LHCN-M2 (cell line): ENCODE data around the gene FAM111A. TPM values are rescaled to one million over a fixed set of nuclear protein-coding genes. Genes with fewer than 3 reads are reported as not detected.

Source experiments
- DNase-seq: peaks from one replicate; pipeline ENCODE4 v3.0.0-alpha.2; 2012; ENCODE audit warnings: low read depth
- total RNA-seq: library from RNA; depleted of rRNA; stranded (reverse); fragments of >200 nt; gene quantifications from 2 replicates; pipeline ENCODE4 v1.2.3, GENCODE V29; 2014

FAM111A gene
- total RNA-seq, 1 experiment from 2014 or later: 80.8 TPM

DNA sequence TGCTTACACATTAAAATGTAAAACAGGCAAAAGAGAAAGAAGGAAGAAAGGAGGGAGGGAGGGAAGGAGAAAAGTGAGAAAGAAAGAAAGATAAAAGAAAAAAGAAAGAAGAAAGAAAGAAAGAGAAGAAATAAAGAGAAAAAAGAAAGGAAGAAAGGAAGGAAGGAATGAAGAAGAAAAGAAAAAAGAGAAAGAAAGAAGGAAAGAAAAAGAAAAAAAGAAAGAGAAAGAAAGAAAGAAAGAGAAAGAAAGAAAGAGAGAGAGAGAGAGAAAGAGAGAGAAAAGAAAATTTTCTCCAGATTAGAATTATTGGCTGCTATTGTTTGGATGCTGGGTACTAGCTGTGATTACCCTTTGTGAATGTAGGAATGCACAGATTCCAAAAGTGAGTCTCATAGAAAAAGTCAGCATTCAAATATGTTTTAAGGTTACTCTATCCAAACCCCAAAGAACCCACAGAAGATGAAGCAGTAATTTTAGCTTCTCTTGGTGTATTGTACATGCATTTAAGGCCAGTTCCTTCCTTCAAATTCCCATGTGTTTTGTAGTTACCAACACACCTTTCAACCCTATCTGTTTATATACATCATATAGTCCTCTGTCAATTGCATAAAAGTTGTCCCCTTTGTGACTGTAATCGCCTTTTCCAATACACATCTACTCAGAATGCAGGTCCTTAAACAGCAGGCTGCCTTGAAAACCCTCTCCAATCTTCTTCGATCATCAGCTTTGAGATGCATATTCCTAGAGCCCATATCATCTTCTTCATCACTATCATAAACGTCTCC, 789 bp upstream of the FAM111A start:
- peak; percentile 55 for DNase-seq

DNA sequence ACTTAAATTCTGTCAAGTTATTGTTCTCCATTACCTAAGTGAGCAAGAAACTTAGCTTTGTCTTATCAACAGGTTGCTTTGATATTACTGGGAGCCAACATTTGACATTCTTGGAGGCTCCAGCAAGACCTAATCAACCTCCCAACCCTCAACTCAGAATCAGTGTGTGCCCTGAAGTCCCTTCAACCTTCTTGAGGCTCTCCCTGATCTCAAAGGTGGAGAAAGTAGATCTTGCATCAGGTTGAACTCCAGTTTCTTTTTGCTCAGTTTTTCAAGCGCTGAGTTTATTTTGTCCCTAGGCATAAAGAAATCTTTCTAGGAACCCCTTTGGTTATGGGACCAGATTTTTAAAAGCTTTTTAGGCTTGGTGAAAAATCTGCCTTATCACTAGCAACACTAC, 1.4 kb downstream of the FAM111A start:
- peak; percentile 5 for DNase-seq

DNA sequence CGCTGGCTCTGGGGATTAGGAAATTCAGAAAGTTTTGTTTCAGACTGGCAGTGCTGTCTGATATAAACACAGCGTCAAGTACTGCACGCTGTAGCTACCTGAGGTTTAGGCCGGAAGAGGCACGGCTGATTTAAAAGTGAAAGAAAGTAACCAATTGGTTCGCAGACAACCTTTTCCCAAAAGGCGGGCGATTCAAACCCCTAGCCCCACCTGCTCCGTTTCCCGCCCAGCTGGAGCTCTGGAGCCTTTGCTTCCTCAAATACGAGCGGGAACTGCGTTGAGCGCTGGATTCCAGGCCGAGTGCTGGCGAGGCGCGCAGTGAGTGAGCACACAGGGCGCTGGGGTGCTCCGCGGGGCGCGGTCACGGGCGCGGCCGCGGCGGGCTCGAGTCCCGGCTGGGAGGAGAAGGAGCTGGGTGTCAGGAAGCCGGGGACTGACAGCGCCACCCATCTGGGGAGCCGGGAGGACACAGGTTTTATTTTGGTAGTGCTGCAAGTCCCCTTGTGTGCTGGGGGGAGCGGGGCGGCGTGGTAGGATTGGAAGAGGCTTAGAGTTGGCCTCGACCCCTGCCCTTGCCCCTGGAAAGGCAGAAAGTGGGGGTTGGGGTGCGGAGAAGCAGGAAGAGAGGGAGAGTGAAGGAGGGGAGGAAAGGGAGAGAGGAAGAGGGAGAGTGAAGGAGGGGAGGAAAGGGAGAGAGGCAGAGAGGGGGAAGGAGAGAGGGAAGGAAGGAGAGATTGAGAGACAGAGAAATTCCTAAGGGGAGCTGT, 2.1 kb downstream of the FAM111A start:
- DNase-seq: peak; percentile 88

DNA sequence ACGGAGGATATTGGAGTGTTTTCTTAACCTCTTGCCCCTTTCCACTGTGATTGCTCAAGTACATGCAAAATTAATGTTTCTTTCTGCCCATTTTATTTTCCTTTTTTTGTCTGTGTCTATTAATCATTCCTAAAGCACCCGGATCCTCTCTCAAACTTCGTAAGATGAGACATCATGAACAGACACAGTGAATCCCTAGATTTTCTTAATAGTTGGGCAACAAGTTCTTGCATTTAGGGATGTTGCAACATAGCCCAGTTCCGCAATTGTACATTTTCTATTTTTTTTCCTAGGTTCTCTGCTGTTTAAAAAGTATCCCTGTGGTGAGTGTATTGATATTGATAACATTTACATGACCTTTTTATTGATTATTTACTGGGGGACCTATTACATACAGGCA, 2.9 kb downstream of the FAM111A start:
- DNase-seq: peak; percentile 69

DNA sequence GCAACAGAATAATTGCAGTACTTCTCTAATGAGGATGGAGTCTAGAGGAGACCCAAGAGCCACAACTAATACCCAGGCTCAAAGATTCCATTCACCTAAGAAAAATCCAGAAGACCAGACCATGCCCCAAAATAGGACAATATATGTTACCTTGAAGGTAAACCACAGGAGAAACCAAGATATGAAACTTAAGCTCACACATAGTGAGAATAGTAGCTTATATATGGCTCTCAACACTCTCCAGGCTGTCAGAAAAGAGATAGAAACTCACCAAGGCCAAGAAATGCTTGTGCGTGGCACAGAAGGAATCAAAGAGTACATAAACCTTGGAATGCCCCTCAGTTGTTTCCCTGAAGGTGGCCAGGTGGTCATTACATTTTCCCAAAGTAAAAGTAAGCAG, 9.1 kb downstream of the FAM111A start:
- no peak for DNase-seq

DNA sequence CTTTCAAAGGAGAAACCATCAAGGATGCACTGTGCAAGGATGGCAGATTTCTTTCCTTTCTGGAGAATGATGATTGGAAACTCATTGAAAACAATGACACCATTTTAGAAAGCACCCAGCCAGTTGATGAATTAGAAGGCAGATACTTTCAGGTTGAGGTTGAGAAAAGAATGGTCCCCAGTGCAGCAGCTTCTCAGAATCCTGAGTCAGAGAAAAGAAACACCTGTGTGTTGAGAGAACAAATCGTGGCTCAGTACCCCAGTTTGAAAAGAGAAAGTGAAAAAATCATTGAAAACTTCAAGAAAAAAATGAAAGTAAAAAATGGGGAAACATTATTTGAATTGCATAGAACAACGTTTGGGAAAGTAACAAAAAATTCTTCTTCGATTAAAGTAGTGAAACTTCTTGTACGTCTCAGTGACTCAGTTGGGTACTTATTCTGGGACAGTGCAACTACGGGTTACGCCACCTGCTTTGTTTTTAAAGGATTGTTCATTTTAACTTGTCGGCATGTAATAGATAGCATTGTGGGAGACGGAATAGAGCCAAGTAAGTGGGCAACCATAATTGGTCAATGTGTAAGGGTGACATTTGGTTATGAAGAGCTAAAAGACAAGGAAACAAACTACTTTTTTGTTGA, 9.8 kb downstream of the FAM111A start:
- DNase-seq: no peak

DNA sequence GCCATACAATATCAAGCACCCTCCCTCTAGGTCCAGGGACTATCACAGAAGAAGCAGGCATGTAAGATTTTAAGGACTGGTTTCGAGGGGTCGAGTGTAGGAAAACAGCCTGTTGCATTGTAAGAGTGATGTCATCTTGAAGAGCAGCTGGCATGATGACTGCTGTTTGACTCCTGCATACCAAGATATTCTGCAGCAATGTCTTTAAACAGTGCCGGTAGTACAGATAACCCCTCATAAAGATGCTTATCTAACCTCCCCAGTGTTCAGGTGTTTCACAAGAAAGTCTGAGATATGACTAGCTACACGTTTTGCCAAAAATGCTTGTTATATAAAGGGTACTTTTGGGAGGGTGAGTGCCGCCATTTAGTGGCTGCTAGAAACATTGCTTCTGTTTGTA, 12.0 kb downstream of the FAM111A start:
- DNase-seq: peak; percentile 36

DNA sequence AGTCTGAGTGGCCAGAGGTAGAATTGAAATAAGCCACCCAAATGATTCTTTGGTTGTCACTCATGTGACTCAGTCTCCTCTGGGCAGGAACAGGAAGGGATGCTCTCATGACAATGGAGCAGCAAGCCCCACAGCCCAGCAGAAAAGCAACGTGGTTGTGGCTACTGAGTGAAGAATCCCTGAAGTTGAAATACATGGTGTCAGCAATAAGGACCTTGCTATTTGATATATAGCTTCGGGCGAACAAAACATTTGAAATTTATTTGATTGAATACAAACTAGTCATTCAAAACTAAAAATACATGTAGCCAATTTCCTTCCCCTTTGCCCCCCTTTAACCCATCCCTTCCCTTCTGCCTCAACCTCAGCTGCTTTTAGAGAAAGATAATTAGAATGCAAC, 14.8 kb downstream of the FAM111A start:
- no peak for DNase-seq

DNA sequence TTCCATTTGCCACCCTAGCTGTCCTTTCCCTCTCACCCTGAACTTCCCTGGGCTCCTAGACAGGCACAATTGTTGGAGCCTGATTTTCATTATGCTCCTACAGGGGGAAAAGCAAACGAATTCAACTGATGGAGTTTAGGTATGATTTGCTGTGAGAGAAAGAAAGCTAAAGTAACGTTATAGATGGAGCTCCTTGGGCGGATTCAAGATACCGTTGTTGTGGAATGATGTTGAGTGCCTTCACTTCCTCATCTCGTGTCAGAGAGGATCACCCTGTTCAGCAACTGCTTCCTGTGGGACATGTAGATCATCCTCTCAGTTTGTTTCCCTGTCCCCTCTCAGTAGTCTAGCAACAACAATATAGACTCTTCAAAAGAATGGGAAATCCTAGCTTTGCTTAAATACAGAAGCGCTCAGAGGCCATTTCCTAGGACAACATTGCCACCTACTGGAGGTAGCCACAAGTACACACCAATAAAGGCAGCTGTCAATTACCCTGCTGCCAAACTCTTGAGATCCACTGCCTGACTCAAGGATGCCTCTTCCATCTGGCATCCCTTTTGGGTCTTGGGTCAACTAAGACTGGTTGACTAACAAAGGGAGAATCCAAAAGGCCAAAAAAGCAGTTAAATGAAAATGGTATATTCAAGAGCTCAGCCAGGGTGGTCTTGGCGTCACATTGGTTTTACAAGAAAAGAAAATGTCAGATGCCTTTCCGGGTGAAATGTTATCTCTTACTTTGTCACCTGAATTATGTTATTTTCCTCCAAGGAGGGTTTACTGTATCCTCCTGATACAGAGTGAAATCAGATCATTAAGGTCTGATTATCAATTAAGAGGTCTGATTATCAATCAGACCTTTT, 15.8 kb downstream of the FAM111A start:
- DNase-seq: peak; percentile 74

DNA sequence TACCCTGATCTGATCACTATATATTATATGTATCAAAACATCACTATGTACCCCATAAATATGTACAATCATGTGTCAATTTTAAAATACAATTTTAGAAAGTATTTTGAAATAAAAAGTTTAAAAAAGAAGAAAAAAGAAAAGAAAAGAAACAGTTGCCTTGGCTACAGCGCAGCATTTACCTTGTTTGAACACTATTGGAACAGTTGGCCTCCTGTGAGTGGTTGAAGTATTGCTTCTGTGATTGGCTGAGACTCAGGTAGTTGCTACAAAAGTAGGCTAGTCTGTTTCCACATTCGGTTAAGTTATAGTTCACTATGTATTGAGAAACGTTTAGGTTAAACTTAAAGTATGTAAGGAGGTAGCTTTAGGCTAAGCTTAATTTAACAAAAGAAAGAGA, 21.4 kb downstream of the FAM111A start:
- no peak for DNase-seq

DNA sequence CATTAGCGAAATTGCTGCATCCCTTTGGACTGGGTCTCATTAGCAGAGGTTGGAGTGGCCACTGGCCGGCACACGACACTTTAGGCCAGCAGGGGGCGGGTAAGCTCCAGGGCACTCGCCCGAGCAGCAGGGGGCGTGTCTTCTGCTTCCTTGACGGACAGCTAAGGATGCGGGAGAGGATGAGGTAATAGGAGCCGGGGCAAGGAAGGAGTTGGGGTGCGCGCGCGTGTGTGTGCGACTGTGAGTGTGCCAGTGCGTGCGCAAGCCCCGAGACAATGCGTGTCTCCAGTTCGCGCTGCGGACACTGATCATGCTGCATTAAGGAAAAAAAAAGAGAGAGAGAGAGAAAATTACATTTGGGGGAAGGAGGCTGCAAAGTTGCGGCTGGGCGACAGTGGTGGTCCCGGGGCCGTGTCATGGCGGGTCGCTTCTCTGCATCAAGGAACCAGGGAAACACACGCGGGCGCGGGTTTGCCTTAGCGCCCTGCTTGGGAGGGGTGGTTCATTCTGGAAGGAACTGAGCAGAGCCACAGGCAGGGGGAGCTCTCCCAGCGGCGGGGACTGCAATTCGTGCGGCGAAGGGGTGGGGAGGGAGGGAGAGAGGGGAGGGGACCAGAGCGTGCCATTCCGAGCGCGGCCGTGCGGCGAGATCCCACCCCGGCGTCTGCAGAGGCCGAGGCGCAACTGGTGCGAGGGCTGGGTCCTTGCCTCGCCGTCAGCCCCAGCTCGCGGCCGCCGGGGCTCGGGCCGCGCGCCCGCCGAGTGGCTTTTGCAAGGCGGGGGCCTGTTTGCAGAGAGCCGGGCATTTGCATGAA, 29.1 kb downstream of the FAM111A start, which contains the start of gene DTX4:
TSS of gene DTX4 (plus strand) at position 625 of the 815 bp plus-strand sequence. CDS start 464 bp downstream, outside the sequence.
- DNase-seq: peak; percentile 80

DNA sequence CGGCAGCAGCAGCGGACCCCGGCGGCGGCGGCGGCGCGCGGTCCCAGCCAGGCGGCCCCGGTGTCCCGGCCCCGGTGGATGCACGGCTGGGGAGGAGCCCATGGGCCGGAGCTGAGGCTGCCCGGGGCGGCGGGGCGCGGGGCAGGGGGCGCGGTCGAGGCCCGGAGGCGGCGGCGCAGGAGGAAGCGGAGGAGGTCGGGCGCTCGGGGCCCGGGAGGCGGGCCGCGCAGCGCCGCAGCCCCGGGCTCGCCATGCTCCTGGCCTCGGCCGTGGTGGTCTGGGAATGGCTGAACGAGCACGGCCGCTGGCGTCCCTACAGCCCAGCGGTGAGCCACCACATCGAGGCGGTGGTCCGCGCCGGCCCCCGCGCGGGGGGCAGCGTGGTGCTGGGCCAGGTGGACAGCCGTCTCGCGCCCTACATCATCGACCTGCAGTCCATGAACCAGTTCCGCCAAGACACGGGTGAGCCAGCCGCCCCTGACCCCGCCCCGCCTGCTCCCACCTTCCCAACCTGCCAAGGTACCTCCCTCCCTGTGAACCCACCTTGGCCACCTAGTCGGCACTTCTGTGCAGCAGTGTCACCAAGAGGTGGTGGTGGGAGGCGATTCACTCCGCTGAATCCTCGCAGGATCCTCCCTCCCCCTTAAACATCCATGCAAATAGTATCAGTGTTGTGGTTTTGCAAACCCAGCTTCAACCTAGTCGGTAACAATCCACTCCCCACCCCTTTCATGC, 29.9 kb downstream of the FAM111A start:
- no peak for DNase-seq

DNA sequence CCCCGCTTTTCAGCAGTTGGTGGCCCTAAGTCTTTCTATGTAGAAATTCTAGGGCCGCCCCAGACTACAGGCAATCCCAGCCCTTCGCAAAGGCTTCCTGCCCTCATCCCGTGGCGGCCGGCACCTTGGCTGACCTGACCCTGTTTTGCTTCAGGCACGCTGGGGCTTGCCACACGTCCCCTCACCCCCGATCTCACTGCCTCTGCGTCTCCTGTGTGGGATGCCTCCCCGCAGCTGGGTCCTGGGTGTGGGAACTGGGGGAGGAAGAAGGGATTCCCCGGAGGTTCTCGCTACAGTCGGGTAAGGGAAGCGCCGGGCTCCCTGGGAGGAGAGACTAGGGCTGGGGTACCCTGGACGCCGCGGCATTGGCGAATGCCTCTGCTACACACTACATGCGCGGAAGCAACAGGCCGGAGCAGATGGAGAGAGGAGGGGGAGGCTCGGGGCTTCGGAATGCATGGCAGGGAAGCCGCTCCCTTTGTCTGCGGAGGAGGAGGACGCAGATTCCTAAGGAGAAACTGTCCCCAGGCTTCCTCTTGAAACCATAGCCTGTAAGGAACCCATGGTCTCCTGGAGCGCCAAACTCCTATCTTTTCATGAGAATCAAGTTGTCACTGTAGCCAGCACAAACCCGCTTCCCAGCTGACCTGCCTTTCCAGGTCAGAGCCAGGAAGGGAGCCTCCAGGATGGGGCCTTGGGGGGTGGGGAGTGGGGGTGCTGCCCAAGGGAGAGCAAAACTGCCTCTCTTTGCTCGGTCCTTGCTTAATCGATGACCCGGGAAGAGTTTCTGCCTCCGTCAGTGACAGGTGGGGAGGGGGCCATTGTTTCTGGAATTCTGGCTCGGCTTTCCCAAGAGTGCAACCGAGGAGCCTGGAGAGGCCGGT, 30.7 kb downstream of the FAM111A start:
- DNase-seq: peak; percentile 10

DNA sequence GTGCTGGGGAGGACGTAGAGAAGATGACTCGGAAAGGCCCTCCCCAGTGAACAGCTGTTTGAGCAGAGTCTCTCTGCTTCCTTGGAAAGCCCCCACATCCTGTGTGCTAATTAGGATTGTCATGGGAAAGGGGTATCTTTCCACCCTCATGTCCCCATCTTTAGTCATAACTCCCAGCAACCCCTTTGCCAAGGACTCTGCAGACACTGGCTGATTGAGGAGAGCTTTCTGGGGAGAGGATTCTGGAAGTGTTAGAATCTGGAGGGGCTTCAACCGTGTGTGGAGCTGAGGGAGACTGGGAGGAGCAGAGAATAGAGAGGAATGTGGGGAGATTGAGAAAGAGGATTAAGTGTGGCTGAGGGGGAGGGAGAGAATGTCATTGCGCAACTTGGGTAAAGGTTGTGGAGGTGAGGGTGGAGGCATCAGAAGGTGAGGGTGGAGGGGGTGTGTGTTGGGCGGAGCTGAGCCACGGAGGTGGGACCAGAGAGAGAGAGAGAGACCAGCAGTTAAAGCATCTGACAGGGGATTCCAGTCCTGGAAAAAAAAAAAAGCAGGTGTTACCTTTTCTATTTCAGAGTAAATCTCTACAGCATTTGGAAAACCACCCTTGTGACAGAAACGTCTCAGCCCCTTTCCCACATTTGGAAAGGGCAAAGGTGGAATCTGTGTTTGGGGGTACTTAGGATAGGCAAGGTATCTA, 31.5 kb downstream of the FAM111A start:
- peak; percentile 59 for DNase-seq

DNA sequence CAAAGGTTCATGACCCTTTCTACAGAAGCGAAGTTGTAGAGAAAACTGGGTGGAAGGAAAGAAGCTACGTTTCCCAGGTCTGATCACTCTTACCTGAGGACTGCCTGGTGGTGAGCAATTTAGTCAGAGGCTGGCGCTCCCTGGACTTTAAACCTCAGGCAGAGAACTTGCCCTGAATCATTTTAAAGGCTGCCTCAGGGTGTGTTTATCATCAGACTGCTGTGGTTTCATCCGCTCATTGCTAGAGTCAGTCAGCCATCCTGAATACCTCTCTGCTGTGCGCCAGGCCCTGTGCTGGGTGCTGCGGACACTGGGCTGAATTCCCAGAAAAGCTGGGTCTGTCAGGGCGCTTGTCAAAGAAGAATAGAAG, 32.0 kb downstream of the FAM111A start:
- no peak for DNase-seq

DNA sequence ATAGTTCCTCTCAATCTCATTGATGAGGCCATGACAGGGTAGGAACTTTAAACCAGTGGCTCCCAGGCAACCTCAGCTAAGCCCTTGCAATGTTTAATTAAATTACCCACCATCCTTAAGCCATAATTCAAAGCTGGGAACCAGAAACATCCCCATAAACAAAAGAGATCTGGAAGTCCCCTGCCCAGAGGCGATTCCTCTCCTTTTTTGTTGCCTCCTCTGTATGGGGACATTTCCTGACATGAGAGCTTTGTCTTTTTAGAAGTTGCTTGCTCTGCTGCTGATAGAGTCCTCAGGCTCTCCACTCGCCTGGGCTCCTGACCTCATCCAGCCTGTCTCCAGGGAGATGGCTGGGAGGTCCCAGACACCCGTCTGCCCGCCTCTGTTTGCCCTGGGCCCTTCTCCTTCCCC, 32.4 kb downstream of the FAM111A start:
- no peak for DNase-seq

DNA sequence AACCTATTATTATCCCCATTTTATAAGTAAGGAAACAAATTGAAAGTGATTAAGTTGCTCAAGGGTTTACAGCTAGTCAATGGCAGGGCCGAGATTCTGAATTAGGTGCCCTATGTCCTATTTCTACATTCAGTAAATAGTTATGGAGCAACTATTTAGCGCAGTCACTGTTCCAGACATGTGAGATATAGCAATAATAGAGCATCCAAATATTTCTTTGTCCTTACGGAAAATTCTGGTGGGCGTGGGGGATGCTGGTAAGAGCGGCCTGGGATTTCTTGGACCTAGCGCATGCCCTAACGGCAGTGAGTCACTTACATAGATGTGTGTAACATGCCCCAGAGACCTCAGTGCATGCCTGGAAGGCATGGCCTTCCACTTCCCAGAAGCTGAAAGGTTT, 33.7 kb downstream of the FAM111A start:
- DNase-seq: no peak

DNA sequence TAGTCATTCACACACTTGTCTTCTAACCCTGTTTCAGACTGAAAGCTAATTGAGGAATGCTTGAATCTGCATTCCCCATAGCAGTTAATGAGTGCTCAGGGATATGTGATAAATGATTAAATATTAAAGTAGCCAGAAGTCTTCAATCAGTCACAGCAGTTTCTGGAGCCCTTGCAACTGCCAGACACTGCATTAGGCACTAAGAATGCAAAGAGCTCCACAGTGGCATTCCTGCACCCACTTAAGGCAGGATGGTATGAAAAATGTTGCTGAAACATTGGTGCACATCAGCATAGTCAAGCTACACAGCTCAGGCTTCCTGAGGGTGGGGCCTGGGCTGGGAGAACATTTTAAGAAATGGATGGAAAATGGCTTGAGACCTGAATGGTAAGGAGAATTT, 35.7 kb downstream of the FAM111A start:
- no peak for DNase-seq
